Neural cell (in vitro differentiated cells): ENCODE measurements around the gene GABRQ. TPM values are rescaled to one million over a fixed set of nuclear protein-coding genes. Genes with fewer than 3 reads are reported as not detected.
"Not testable (repeated sequence)": the region's sequence is repeated elsewhere in the genome, so short reads cannot be mapped to it uniquely, and the experiment has no call there.

Experiments used
- H2AFZ ChIP-seq: fragments of 200-600, 300-800 bp; sonication (generic), shearing (Covaris generic); 2 replicates; pipeline ENCODE4 v1.6.0; 2014; ENCODE audit warnings: low read depth, mild to moderate bottlenecking, antibody characterized with exemption, low read length, moderate library complexity
- H3F3A ChIP-seq: fragments of 200-600 bp; shearing (Covaris generic); 2 replicates; pipeline ENCODE4 v1.6.1; 2016; ENCODE audit warnings: mild to moderate bottlenecking, moderate library complexity, mixed read lengths, antibody characterized with exemption, low read length; ENCODE audit not compliant: insufficient read depth, poor library complexity, severe bottlenecking
- H3K27ac ChIP-seq: fragments of 200-600, 300-800 bp; sonication (generic), shearing (Covaris generic); 2 replicates; pipeline ENCODE4 v1.5.1; 2014; ENCODE audit warnings: mild to moderate bottlenecking, low read length, moderate library complexity
- H3K27me3 ChIP-seq: fragments of 300-800, 200-600 bp; sonication (generic), shearing (Covaris generic); 2 replicates; pipeline ENCODE4 v1.6.0; 2014; ENCODE audit warnings: mild to moderate bottlenecking, low read depth, low read length, moderate library complexity; ENCODE audit not compliant: insufficient read depth
- H3K36me3 ChIP-seq: fragments of 300-800, 200-600 bp; sonication (generic), shearing (Covaris generic); 2 replicates; pipeline ENCODE4 v1.5.1; 2014; ENCODE audit warnings: mild to moderate bottlenecking, antibody characterized with exemption, low read length, moderate library complexity; ENCODE audit not compliant: insufficient read depth
- H3K4me2 ChIP-seq: fragments of 300-800, 200-600 bp; sonication (generic), shearing (Covaris generic); 2 replicates; pipeline ENCODE4 v1.6.0; 2014; ENCODE audit warnings: mild to moderate bottlenecking, low read length
- H3K4me3 ChIP-seq: fragments of 300-800, 200-600 bp; sonication (generic), shearing (Covaris generic); 2 replicates; pipeline ENCODE4 v1.5.1; 2014; ENCODE audit warnings: mild to moderate bottlenecking, low read length, moderate library complexity
- H3K79me2 ChIP-seq: fragments of 200-600 bp; shearing (Covaris generic); replicated peaks from 2 replicates; pipeline ENCODE4 v1.6.0; 2014; ENCODE audit warnings: mild to moderate bottlenecking, low read length, moderate library complexity; ENCODE audit not compliant: insufficient read depth
- H3K9ac ChIP-seq: fragments of 300-800, 200-600 bp; sonication (generic), shearing (Covaris generic); 2 replicates; pipeline ENCODE4 v1.6.1; 2016; ENCODE audit warnings: mild to moderate bottlenecking, low read length, mixed read lengths
- H3K9me2 ChIP-seq: fragments of 200-600 bp; shearing (Covaris generic); 2 replicates; pipeline ENCODE4 v1.6.1; 2016; ENCODE audit warnings: mild to moderate bottlenecking, low read length, mixed read lengths; ENCODE audit not compliant: insufficient read depth
- H3K9me3 ChIP-seq: fragments of 200-600, 300-800 bp; sonication (generic), shearing (Covaris generic); 2 replicates; pipeline ENCODE4 v1.6.1; 2016; ENCODE audit warnings: mild to moderate bottlenecking, mixed run types, low read length, moderate library complexity, mixed read lengths
- H4K20me1 ChIP-seq: fragments of 200-600 bp; shearing (Covaris generic); 2 replicates; pipeline ENCODE4 v1.6.1; 2016; ENCODE audit warnings: mild to moderate bottlenecking, mixed run types; ENCODE audit not compliant: insufficient read depth
- polyA plus RNA-seq: library from polyadenylated mRNA; depleted of rRNA; stranded (reverse); fragments of >200 nt; gene quantifications from 2 replicates; pipeline ENCODE4 v1.2.3, GENCODE V29; 2014

GABRQ gene
- polyA plus RNA-seq, 1 donor from 2014 or later, result 1.2 TPM

- not testable (repeated sequence) for H3K9me2 ChIP-seq, H4K20me1 ChIP-seq, H3K36me3 ChIP-seq, H3K9me3 ChIP-seq, H2AFZ ChIP-seq, H3K4me3 ChIP-seq, H3K79me2 ChIP-seq, H3K9ac ChIP-seq, H3F3A ChIP-seq, H3K27me3 ChIP-seq, H3K27ac ChIP-seq, H3K4me2 ChIP-seq
These were observed 62.7 kb downstream of the GABRQ start for GRCh38 chrX:152700390-152700789.

GRCh38 chrX:152706500-152706899, 68.8 kb downstream of the GABRQ start:
- not testable (repeated sequence) for H3K79me2 ChIP-seq

More at GRCh38 chrX:152706500-152706899, 68.8 kb downstream of the GABRQ start:
- not testable (repeated sequence) for H3K27ac ChIP-seq, H3K4me3 ChIP-seq, H3K36me3 ChIP-seq, H3K9me3 ChIP-seq, H2AFZ ChIP-seq, H3F3A ChIP-seq, H3K27me3 ChIP-seq, H3K9me2 ChIP-seq, H3K9ac ChIP-seq, H4K20me1 ChIP-seq, H3K4me2 ChIP-seq

Other genes with a start within 250 kb of the GABRQ start
- gene GABRA3, start 186.6 kb upstream of the GABRQ start, polyA plus RNA-seq, result 41.4 and 45.9 TPM in 2 replicates
- gene MAGEA3, start 60.9 kb downstream of the GABRQ start, polyA plus RNA-seq, result not detected in 2 replicates
- gene CSAG2, start 71.4 kb downstream of the GABRQ start, polyA plus RNA-seq, result 1.5 TPM in 1 of 2 replicates, not detected in the other
- gene MAGEA2B, start 76.7 kb downstream of the GABRQ start, polyA plus RNA-seq, result 4.5 and 5.3 TPM in 2 replicates
- not detected in 2 replicates for gene CSAG1, start 95.8 kb downstream of the GABRQ start, polyA plus RNA-seq
- gene MAGEA12, start 95.9 kb downstream of the GABRQ start, polyA plus RNA-seq, result not detected in 2 replicates
- 1.6 and 1.8 TPM in 2 replicates for gene MAGEA2, start 115.9 kb downstream of the GABRQ start, polyA plus RNA-seq
- gene CSAG3, start 121.3 kb downstream of the GABRQ start, polyA plus RNA-seq, result 1.1 and 1.2 TPM in 2 replicates
- not detected in 2 replicates for gene MAGEA6, start 131.8 kb downstream of the GABRQ start, polyA plus RNA-seq
- gene CETN2, start 192.9 kb downstream of the GABRQ start, polyA plus RNA-seq, result 138 and 163 TPM in 2 replicates
- gene NSDHL, start 193.2 kb downstream of the GABRQ start, polyA plus RNA-seq, result 18.4 and 21.7 TPM in 2 replicates